HCT116 (cell line): ENCODE measurements around the gene TMEM184B. TPM values are rescaled to one million over a fixed set of nuclear protein-coding genes. Genes with fewer than 3 reads are reported as not detected.

Experiments
- ATAC-seq: fragments of 200-7000 bp; cut with Tn5 transposase; 2 replicates; pipeline ENCODE4 v1.9.1; 2020; ENCODE audit warnings: mild to moderate bottlenecking, moderate library complexity
- BruUV-seq: library from RNA; stranded (reverse); fragments of 400-500 nt; replicated peaks from 2 replicates; lab custom pipeline; 2021; lab: Mats Ljungman, UMichigan
- CTCF ChIA-PET: fragments of 300-600 bp; sonication (Branson Sonifier 250); formaldehyde crosslinking; loops from one replicate; lab custom pipeline; 2021; ENCODE audit warnings: antibody characterized with exemption; lab: Charles Lee
- POLR2A ChIA-PET: fragments of 300-600, 350-600 bp; sonication (Branson Sonifier 250); formaldehyde crosslinking; loops from one replicate; lab custom pipeline; 2021; ENCODE audit warnings: antibody characterized with exemption; lab: Charles Lee
- RAD21 ChIA-PET, 2 experiments: fragments of 300-600 bp; sonication (Branson Sonifier 250); formaldehyde crosslinking; loops; one replicate each; lab custom pipeline; 2023; ENCODE audit warnings: low total read pairs in 2 of 2; ENCODE audit not compliant: uncharacterized antibody in 2 of 2, unreplicated experiment in 2 of 2, low non-redundant PET in 1 of 2; lab: Charles Lee
- DNase-seq: peaks from one replicate; pipeline ENCODE4 v3.0.0-alpha.2; 2010; ENCODE audit warnings: low read depth, low spot score
- H2AFZ ChIP-seq: fragments of 200-600 bp; shearing (Covaris generic), sonication (generic); 2 replicates; pipeline ENCODE4 v1.6.1; 2017; ENCODE audit warnings: low read depth, mixed run types, mixed read lengths, antibody characterized with exemption, low read length; ENCODE audit not compliant: poor library complexity, severe bottlenecking
- H3K27ac ChIP-seq: 2 replicates; pipeline ENCODE4 v1.5.1; 2012; ENCODE audit warnings: low read depth, low read length
- H3K27me3 ChIP-seq: fragments of 200-600 bp; sonication (generic); 2 replicates; pipeline ENCODE4 v1.6.1; 2016; ENCODE audit warnings: mixed run types, low read length, mixed read lengths; ENCODE audit not compliant: insufficient read depth
- H3K36me3 ChIP-seq, 2 experiments: fragments of 200-500 bp in 1 of 2; fragments of 200-600 bp in 1 of 2; sonication (Bioruptor generic) in 1 of 2; sonication (generic) in 1 of 2; 2 replicates each; pipeline versions ENCODE4 v1.5.1 to v1.6.1; 2014 to 2016; ENCODE audit warnings: low read length in 2 of 2, inconsistent platforms in 1 of 2, mixed read lengths in 1 of 2, mixed run types in 1 of 2; ENCODE audit not compliant: insufficient read depth in 2 of 2, control insufficient read depth in 1 of 2
- H3K4me1 ChIP-seq, 2 experiments: fragments of 200-600 bp in 1 of 2; sonication (generic) in 1 of 2; 2 replicates each; pipeline versions ENCODE4 v1.5.1 to v1.6.1; 2012 to 2017; ENCODE audit warnings: low read length in 2 of 2, inconsistent platforms in 1 of 2, mild to moderate bottlenecking in 1 of 2, mixed read lengths in 1 of 2, mixed run types in 1 of 2, moderate library complexity in 1 of 2; ENCODE audit not compliant: insufficient read depth in 2 of 2, control insufficient read depth in 1 of 2
- H3K4me2 ChIP-seq: fragments of 200-600 bp; sonication (generic); 2 replicates; pipeline ENCODE4 v1.6.1; 2017; ENCODE audit warnings: mixed run types, low read length, mixed read lengths
- H3K4me3 ChIP-seq, 2 experiments: fragments of 200-600 bp in 1 of 2; sonication (generic) in 1 of 2; replicated peaks in 1 of 2; 2 replicates each; pipeline ENCODE4 v1.5.1; 2011 to 2016; ENCODE audit warnings: low read length in 2 of 2, control low read depth in 1 of 2, low read depth in 1 of 2, mild to moderate bottlenecking in 1 of 2, mixed read lengths in 1 of 2, mixed run types in 1 of 2
- H3K79me2 ChIP-seq: fragments of 200-600 bp; sonication (generic); 2 replicates; pipeline ENCODE4 v1.6.1; 2017; ENCODE audit warnings: mild to moderate bottlenecking, mixed run types, low read length, moderate library complexity, mixed read lengths; ENCODE audit not compliant: insufficient read depth
- H3K9ac ChIP-seq: fragments of 200-600 bp; sonication (generic); 2 replicates; pipeline ENCODE4 v1.6.1; 2016; ENCODE audit warnings: low read length, mixed read lengths
- H3K9me2 ChIP-seq: fragments of 200-600 bp; sonication (generic), shearing (Covaris generic); 2 replicates; pipeline ENCODE4 v1.6.1; 2017; ENCODE audit warnings: mixed run types, mild to moderate bottlenecking, moderate library complexity; ENCODE audit not compliant: insufficient read depth
- H3K9me3 ChIP-seq, 2 experiments: fragments of 200-500 bp in 1 of 2; fragments of 200-600 bp in 1 of 2; sonication (Bioruptor generic) in 1 of 2; sonication (generic) in 1 of 2; 2 replicates each; pipeline ENCODE4 v1.6.1; 2014 to 2017; ENCODE audit warnings: low read length in 2 of 2, mixed read lengths in 2 of 2, inconsistent platforms in 1 of 2, low read depth in 1 of 2, mild to moderate bottlenecking in 1 of 2, mixed run types in 1 of 2, moderate library complexity in 1 of 2; ENCODE audit not compliant: control insufficient read depth in 1 of 2, insufficient read depth in 1 of 2
- H4K20me1 ChIP-seq: fragments of 200-600 bp; sonication (generic), shearing (Covaris generic); 2 replicates; pipeline ENCODE4 v1.6.1; 2017; ENCODE audit warnings: mixed run types, mild to moderate bottlenecking, moderate library complexity; ENCODE audit not compliant: insufficient read depth
- ATF3 ChIP-seq: IDR thresholded peaks from 2 replicates; pipeline ENCODE4 v1.6.1; 2012
- CBX3 ChIP-seq: IDR thresholded peaks from 2 replicates; pipeline ENCODE4 v1.6.1; 2012; ENCODE audit warnings: low read depth
- CTCF ChIP-seq, 3 experiments: fragments of 200-600 bp in 1 of 3; sonication (generic) in 1 of 3; IDR thresholded peaks in 2 of 3; conservative IDR thresholded peaks in 1 of 3; 2 replicates each; pipeline ENCODE4 v1.5.1; 2012 to 2017; ENCODE audit warnings: low read depth in 2 of 3, low read length in 2 of 3, antibody characterized with exemption in 1 of 3, borderline replicate concordance in 1 of 3, control low read depth in 1 of 3, mild to moderate bottlenecking in 1 of 3, mixed read lengths in 1 of 3, mixed run types in 1 of 3, moderate library complexity in 1 of 3; ENCODE audit not compliant: insufficient read depth in 1 of 3
- EGR1 ChIP-seq: IDR thresholded peaks from 2 replicates; pipeline ENCODE4 v1.6.1; 2012; ENCODE audit warnings: low read depth
- EZH2 ChIP-seq: fragments of 200-600 bp; sonication (generic); IDR thresholded peaks from 2 replicates; pipeline ENCODE4 v1.6.1; 2017; ENCODE audit warnings: antibody characterized with exemption, mixed run types
- FOSL1 ChIP-seq: IDR thresholded peaks from 2 replicates; pipeline ENCODE4 v1.6.1; 2012; ENCODE audit warnings: low read depth
- MAX ChIP-seq: IDR thresholded peaks from 2 replicates; pipeline ENCODE4 v1.6.1; 2012
- POLR2A ChIP-seq: IDR thresholded peaks from 2 replicates; pipeline ENCODE4 v1.7.0; 2011; ENCODE audit warnings: borderline replicate concordance; ENCODE audit not compliant: insufficient read depth, insufficient read length; ENCODE audit errors: extremely low read depth
- POLR2AphosphoS5 ChIP-seq: IDR thresholded peaks from 2 replicates; pipeline ENCODE4 v1.6.1; 2011; ENCODE audit warnings: mild to moderate bottlenecking, low read depth, low read length, moderate library complexity
- RAD21 ChIP-seq: IDR thresholded peaks from 2 replicates; pipeline ENCODE4 v1.6.1; 2012; ENCODE audit warnings: low read depth, mild to moderate bottlenecking
- REST ChIP-seq: IDR thresholded peaks from 2 replicates; pipeline ENCODE4 v1.6.1; 2012; ENCODE audit warnings: low read depth
- SIN3A ChIP-seq: IDR thresholded peaks from 2 replicates; pipeline ENCODE4 v1.6.1; 2012; ENCODE audit warnings: low read depth
- SRF ChIP-seq: IDR thresholded peaks from 2 replicates; pipeline ENCODE4 v1.6.1; 2012; ENCODE audit warnings: low read depth
- TCF7L2 ChIP-seq: IDR thresholded peaks from 2 replicates; pipeline ENCODE4 v1.7.0; 2011; ENCODE audit warnings: borderline replicate concordance, inconsistent platforms; ENCODE audit not compliant: insufficient read depth, insufficient read length; ENCODE audit errors: extremely low read depth
- ZBTB33 ChIP-seq: IDR thresholded peaks from 2 replicates; pipeline ENCODE4 v1.6.1; 2011; ENCODE audit warnings: mild to moderate bottlenecking, low read length, moderate library complexity; ENCODE audit not compliant: insufficient replicate concordance; ENCODE audit errors: extremely low read depth
- ZNF274 ChIP-seq: fragments of 200-500 bp; sonication (Bioruptor generic); IDR thresholded peaks from 2 replicates; pipeline ENCODE4 v1.6.1; 2014; ENCODE audit warnings: mild to moderate bottlenecking, low read depth, low read length, inconsistent platforms
- intact Hi-C: fragments of 100-400 bp; cut with micrococcal nuclease; formaldehyde crosslinking; loops from 2 replicates; pipeline ENCODE4 v1.10.0; 2022
- total RNA-seq: library from RNA; stranded (reverse); gene quantifications from one replicate; pipeline ENCODE4 v1.2.1, GENCODE V29; 2021; ENCODE audit not compliant: unreplicated experiment

TMEM184B gene
- total RNA-seq, 1 experiment from 2014 or later, result 66.0 TPM

- TF ChIP-seq TCF7L2 (no peak), POLR2A (no peak), EGR1 (no peak), SRF (no peak), FOSL1 (no peak), CBX3 (no peak), CTCF (IDR thresholded peaks at IDR 0.05 in 2 of 3, conservative IDR thresholded peaks at IDR 0.05 in 1 of 3; ENCODE audit: borderline replicate concordance in 1 of 3, insufficient read depth in 1 of 3, low read depth in 2 of 3, low read length in 2 of 3) (no peak), MAX (no peak), EZH2 (no peak), ZBTB33 (no peak), ZNF274 (no peak), POLR2AphosphoS5 (no peak), RAD21 (no peak), ATF3 (no peak), SIN3A (no peak), REST (no peak)
- Histone ChIP-seq H3K4me3 (no peak overlapping the region), H3K27ac (no peak overlapping the region), H3K36me3 (no peaks in the 10 kb centered on the region; a peak in 1 of 4 replicates), H3K9ac (no peak overlapping the region), H3K4me1 (no peaks in the 10 kb centered on the region), H3K9me2 (no peaks in the 10 kb centered on the region), H3K9me3 (peaks cover 0 to 6% of the 10 kb centered on the region in 2 experiments; a peak in 1 of 4 replicates), H3K4me2 (no peak overlapping the region), H3K79me2 (peaks cover 27% of the 10 kb centered on the region), H4K20me1 (no peaks in the 10 kb centered on the region), H2AFZ (no peak overlapping the region), H3K27me3 (no peaks in the 10 kb centered on the region)
- POLR2A ChIA-PET, result no interaction called here
- no TSS peak for BruUV-seq
- intact Hi-C loops, result no loop called here
- DNase-seq, result no peak
- RAD21 ChIA-PET, result no interaction called here
- ATAC-seq, result no peak
- CTCF ChIA-PET, result no interaction called here
Measured at GRCh38 chr22:38249803-38250642, 22.8 kb downstream of the TMEM184B start.
